Naive thymus-derived CD8-positive, alpha-beta T cell (primary cell): ENCODE results near the gene DUS1L. TPM values are rescaled to one million over a fixed set of nuclear protein-coding genes. Genes with fewer than 3 reads are reported as not detected.

Experiments used
- ATAC-seq, 2 donors: fragments of 150-1000 bp; cut with Tn5 transposase in 1 of 2; sonication (Bioruptor Pico), chemical (Tn5 transposase) in 1 of 2; 1 replicate in 1 of 2; 2 replicates in 1 of 2; pipeline ENCODE4 v1.10.0; 2021; ENCODE audit warnings: mild to moderate bottlenecking in 2 of 2, moderate library complexity in 2 of 2
- POLR2A ChIA-PET: fragments of 350-600 bp; sonication (Branson Sonifier 250); formaldehyde crosslinking; loops from one replicate; lab custom pipeline; 2021; ENCODE audit warnings: antibody characterized with exemption; lab: Charles Lee
- DNase-seq, 10 donors: peaks; one replicate each; pipeline versions ENCODE4 v3.0.0 to v3.0.0-alpha.2; 2020 to 2022
- H3K27ac Mint-ChIP-seq, 10 donors: one replicate each; pipeline ENCODE4 v1.8.0; 2020 to 2022; ENCODE audit warnings: mild to moderate bottlenecking in 10 of 10, mixed read lengths in 10 of 10, moderate library complexity in 4 of 10, inconsistent platforms in 1 of 10
- H3K27me3 Mint-ChIP-seq, 5 donors: one replicate each; pipeline ENCODE4 v1.8.0; 2021 to 2022; ENCODE audit warnings: mixed read lengths in 5 of 5
- H3K36me3 Mint-ChIP-seq, 3 donors: one replicate each; pipeline ENCODE4 v1.8.0; 2020 to 2022; ENCODE audit warnings: mixed read lengths in 3 of 3, mild to moderate bottlenecking in 2 of 3, inconsistent platforms in 1 of 3
- H3K4me1 Mint-ChIP-seq, 4 donors: one replicate each; pipeline ENCODE4 v1.8.0; 2021 to 2022; ENCODE audit warnings: mixed read lengths in 4 of 4
- H3K4me3 Mint-ChIP-seq, 10 donors: one replicate each; pipeline ENCODE4 v1.8.0; 2020 to 2022; ENCODE audit warnings: mild to moderate bottlenecking in 10 of 10, mixed read lengths in 10 of 10, moderate library complexity in 6 of 10, inconsistent platforms in 1 of 10
- H3K9me3 Mint-ChIP-seq, 9 donors: one replicate each; pipeline ENCODE4 v1.8.0; 2020 to 2022; ENCODE audit warnings: mixed read lengths in 9 of 9, mild to moderate bottlenecking in 3 of 9, inconsistent platforms in 1 of 9, moderate library complexity in 1 of 9
- polyA plus RNA-seq, 3 donors: library from polyadenylated mRNA; unstranded; fragments of 300-500 nt; fragmentation: Illumina TruSeq; gene quantifications; one replicate each; pipeline ENCODE4 v1.2.3, GENCODE V29; 2021
- total RNA-seq, 8 experiments: library from RNA in 2 of 8; stranded (reverse) in 2 of 8; gene quantifications; one replicate each; pipeline ENCODE4 v1.2.3 and lab custom pipeline; 2021 to 2026

Gene DUS1L
- total and polyA plus RNA-seq, 5 experiments from 2014 or later, result 68.6 to 167 (median 142) TPM

DNA sequence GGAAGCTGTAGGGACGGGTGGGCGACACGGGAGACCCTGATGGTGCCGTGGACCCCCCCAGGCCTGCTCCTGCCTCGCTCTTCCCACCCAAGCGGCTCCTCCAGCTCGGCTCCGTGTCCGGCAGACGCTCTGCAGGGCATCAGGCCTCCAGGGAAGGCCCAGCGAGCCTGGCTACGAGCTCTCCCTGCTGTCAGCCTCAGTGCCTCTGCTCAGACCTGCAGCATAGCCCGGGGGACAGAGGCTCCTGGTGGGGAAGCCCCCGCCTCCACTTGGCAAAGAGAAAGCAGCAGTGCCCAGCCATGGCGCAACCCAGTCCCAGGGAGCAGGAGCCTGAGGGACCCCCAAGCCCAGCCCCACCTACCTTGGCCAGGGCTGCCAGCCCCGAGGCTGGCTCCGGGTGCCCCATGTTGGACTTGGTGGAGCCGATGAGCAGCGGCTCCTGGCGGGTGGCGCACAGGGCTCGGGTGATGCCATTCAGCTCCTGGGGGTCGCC lies 26.5 kb upstream of the DUS1L start:
- H3K4me3 Mint-ChIP-seq, result no peak overlapping the region
- H3K36me3 Mint-ChIP-seq, result peaks cover 0 to 18% (median 2%) of the 10 kb centered on the region in 3 donors
- H3K27me3 Mint-ChIP-seq, result no peaks in the 10 kb centered on the region
- ATAC-seq, result no peak
- DNase-seq, result no peak
- POLR2A ChIA-PET, result interaction anchor here (0.6 kb wide), 1 partner anchor 196 kb away, joined by 10 read pairs; no protein-coding TSS in a partner anchor
- peak overlapping the region in 1 of 10 donors; percentile 33 for H3K27ac Mint-ChIP-seq
- H3K9me3 Mint-ChIP-seq, result no peaks in the 10 kb centered on the region
- H3K4me1 Mint-ChIP-seq, result peaks cover 0 to 9% (median 4%) of the 10 kb centered on the region in 4 donors

DNA sequence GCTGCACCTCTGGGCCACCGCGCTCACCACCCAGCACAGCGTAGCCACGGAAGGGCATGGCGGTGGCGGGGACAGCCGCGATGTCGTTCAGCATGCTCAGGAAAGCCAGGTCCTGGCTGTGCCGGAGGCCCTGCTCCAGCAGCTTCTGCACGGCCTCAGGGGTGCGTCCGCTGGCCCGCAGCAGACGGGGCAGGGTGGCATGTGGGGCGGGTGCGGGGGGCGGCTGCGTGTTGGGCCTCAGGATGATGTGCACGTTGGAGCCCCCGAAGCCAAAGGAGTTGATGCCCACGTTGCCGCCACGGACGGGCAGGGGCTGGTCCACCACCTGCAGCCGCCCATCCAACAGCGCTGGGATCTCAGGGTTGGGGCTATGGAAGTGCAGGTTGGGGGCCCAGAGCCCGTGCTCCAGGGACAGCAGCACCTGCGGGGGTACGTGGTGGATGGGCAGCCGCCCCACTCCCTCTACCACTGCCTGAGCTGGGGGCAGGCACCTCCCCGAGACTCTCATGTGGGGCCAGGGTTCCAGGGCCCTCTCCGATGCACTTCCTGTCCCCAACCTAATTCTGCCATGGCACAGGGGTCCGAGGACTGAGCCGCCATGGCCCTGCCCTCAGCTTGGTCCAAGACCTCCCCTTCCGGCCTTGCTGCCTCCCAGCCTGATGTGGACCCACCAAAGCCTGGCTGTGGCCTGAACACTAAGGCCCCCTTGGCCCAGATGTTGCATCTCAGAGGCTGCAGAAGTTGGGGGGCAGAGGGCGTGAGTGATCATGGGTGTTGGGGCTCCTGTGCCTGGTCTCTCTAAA lies 25.9 kb upstream of the DUS1L start:
- ATAC-seq (no peak), DNase-seq (peak in 1 of 10 donors; percentile 6)
- H3K4me3 Mint-ChIP-seq, result no peak overlapping the region
- no peaks in the 10 kb centered on the region for H3K27me3 Mint-ChIP-seq
- no peaks in the 10 kb centered on the region for H3K9me3 Mint-ChIP-seq
- peaks cover 0 to 7% (median 2%) of the 10 kb centered on the region in 4 donors for H3K4me1 Mint-ChIP-seq
- H3K36me3 Mint-ChIP-seq, result peaks cover 0 to 21% (median 2%) of the 10 kb centered on the region in 3 donors
- POLR2A ChIA-PET, result interaction anchor here (0.6 kb wide), 1 partner anchor 16 kb away, joined by 4 read pairs; no protein-coding TSS in a partner anchor
- peak overlapping the region in 1 of 10 donors; percentile 44 for H3K27ac Mint-ChIP-seq

DNA sequence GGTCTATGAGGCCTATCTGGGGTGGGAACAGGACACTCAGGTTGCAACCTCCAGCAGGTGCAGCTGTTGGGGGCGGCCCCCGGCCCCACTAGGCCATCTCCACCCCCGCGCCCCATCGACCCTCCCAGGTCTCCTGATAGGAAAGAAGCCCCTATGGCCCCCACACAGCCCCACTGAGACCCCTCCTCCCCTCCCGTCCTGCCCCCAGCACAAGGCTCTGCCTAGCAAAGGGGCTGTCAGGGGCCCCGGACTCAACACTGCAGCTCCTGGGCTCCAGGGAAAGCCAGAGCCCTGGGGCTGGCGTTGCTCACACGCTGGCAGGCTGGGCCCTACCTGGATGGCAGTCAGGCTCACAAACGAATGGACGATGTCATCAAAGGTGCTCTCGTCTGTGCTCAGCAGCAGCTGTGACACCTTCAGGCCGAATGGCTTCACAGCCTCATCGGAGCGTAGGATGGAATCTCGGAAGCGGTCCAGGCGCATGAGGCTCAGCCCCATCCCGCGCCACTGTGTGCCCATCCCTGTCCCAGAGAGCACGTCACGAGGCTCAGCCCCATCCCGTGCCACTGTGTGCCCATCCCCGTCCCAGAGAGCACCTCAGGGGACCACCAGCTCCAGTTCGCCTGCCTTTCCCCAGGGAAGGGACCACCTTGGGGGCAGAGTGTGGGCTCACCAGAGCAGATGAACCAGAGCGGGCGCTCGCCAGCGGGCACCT lies 25.1 kb upstream of the DUS1L start:
- Mint-ChIP-seq H3K27me3 (no peaks in the 10 kb centered on the region), H3K4me3 (no peak overlapping the region), H3K27ac (no peak overlapping the region), H3K4me1 (peaks cover 0 to 1% (median 0%) of the 10 kb centered on the region in 4 donors), H3K9me3 (no peaks in the 10 kb centered on the region), H3K36me3 (peaks cover 0 to 21% (median 0%) of the 10 kb centered on the region in 3 donors)
- peak in 1 of 10 donors; percentile 3 for DNase-seq
- POLR2A ChIA-PET, result interaction anchor here (0.6 to 2.0 kb wide), 2 partner anchors 15 to 16 kb away, joined by 4 read pairs; no protein-coding TSS in a partner anchor
- ATAC-seq, result no peak

DNA sequence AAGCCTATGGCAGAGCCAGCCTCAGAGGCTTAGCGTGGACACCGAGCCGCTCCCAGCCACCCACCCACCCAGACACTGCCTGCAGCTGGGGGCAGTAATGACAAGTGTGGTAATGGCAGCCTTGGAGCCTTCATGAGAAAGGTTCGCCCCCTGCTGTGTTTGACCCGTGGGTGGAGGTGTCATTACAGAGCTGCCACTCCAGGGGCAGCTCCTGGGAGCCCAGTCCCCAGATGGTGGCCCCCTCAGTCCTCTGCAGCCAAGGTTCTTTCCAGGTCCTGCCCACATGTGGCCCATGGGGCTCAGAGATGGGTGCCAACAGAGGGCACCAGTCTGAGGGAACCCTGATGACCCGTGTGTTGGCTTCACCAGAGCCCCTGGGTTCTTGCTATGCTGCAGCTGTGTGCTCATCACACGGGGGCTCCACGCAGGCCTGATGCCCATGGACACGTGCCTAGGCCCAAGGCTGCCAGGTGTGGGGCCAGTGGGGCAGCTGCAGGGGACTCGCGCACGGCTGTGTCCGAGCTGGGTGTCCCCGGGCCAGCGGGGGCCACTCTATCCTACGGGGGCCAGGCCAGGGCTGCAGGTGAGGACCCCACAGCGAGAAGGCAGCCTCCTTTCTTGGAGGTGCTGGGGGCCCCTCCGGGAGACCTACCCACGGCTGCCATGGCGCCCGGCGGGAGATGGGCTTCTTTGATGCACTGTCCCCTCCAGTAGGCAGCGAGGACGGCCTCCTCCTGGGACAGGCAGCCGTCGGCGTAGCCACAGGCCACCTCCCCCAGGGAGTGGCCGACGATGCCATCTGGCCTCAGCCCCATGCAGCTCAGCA lies 24.3 kb upstream of the DUS1L start:
- peak in 2 of 10 donors; percentile 4 to 58 for DNase-seq
- POLR2A ChIA-PET, result interaction anchor here (0.9 to 2.0 kb wide), 2 partner anchors 16 to 24 kb away, joined by 3 to 4 read pairs; partner anchors contain the start of gene DUS1L
- no peak overlapping the region for H3K4me3 Mint-ChIP-seq

DNA sequence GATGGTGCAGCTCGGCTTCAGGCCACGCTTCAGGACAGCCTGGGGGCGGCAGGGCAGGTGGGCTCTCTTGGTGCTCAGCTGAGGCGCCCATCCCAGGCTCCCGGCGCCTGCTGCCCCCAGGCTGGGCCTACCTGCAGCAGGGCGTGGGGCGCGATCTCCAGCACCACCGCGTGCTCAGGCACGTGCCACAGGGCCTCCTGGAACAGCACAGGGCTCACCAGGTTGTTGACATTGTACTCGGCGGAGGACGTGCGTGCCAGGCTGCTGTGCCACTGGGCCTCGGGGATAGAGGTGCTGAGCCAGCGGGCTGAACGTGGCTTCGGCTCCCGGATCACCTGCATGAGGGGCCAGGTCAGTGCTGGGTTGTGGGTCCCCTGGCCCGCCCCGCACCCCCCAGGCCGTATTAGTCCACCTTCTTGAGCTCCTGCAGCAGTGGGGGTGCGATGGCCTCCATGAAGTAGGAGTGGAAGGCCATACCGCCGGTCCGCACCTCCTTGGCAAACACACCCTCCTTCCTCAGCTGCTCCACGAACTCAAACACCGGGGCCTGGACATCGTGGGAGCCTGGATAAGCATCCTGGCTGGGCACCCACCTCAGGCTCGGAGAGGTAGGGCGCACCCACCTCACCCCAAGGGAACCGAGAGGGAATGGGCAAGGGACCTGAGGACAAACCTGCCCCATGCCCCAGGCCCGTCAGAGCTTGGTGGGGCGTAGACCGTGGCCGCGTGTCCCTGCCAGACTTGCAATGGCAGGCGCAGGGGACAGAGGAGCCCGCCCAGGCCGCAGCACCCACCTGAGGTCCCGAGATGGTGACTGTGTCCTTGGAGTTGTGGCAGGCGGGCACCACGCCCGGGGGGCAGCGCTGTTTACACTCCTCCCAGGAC lies 23.5 kb upstream of the DUS1L start:
- Mint-ChIP-seq H3K4me1 (peaks cover 0 to 1% (median 0%) of the 10 kb centered on the region in 4 donors), H3K36me3 (peaks cover 0 to 19% (median 0%) of the 10 kb centered on the region in 3 donors), H3K4me3 (no peak overlapping the region), H3K27ac (peak overlapping the region in 1 of 10 donors; percentile 18), H3K27me3 (no peaks in the 10 kb centered on the region), H3K9me3 (no peaks in the 10 kb centered on the region)
- POLR2A ChIA-PET, result interaction anchor here (0.9 to 2.0 kb wide), 2 partner anchors 17 to 23 kb away, joined by 3 to 4 read pairs; partner anchors contain the start of gene DUS1L
- ATAC-seq, result no peak
- DNase-seq, result peak in 1 of 10 donors; percentile 4

More for the DNA sequence above, 24.3 kb upstream of the DUS1L start:
- Mint-ChIP-seq H3K4me1 (peaks cover 0 to 1% (median 0%) of the 10 kb centered on the region in 4 donors), H3K9me3 (no peaks in the 10 kb centered on the region), H3K36me3 (peaks cover 0 to 19% (median 0%) of the 10 kb centered on the region in 3 donors), H3K27me3 (no peaks in the 10 kb centered on the region), H3K27ac (no peak overlapping the region)
- ATAC-seq, result no peak

DNA sequence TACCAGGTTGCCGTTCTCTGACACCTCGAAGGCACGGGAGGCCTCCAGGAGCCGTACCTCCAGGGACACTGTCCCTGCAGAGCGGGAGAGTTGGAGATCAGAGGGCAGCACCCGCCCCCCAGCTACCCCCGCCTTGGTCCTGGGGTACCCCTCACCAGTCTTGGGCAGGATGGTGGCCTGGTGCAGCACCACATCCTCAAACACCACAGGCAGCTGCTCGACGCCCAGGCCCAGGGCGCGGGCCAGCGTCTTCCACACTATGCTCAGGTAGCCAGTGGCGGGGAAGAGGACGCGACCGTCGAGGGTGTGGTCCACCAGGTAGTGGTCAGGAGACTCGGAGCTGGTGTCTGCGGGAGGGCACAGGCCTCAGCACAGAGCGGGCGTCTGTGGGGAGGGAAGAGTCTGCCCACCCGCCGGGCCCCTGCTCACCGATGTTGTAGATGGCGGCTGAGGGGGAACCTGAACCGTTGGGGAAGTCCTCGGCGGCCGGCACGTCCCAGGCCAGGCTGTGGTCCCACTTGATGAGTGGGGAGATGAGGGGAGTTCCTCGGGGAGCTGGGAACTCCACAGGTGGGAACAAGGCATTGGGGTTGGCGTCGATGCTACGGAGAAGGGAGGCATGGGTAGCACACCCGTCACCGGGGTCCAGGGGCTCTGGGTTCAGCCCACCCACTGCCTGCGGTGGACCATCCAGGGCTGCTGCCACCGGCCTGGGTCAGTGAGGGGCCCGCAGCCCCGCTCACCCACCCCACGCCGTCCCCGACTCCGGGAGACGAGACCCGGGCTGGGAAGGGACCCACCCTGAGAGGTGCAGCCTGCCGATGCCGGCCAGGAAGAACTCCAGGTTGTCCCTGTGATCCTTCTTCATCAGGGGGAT lies 22.6 kb upstream of the DUS1L start:
- ATAC-seq, result no peak
- Mint-ChIP-seq H3K4me1 (peaks cover 0 to under 1% (median 0%) of the 10 kb centered on the region in 4 donors), H3K36me3 (peaks cover 0 to 21% (median 0%) of the 10 kb centered on the region in 3 donors), H3K9me3 (no peaks in the 10 kb centered on the region), H3K4me3 (peak overlapping the region in 1 of 10 donors; percentile 67), H3K27me3 (no peaks in the 10 kb centered on the region), H3K27ac (peak overlapping the region in 2 of 10 donors; percentile 7 to 29)
- DNase-seq, result peak in 1 of 10 donors; percentile 7
- POLR2A ChIA-PET, result no interaction called here

DNA sequence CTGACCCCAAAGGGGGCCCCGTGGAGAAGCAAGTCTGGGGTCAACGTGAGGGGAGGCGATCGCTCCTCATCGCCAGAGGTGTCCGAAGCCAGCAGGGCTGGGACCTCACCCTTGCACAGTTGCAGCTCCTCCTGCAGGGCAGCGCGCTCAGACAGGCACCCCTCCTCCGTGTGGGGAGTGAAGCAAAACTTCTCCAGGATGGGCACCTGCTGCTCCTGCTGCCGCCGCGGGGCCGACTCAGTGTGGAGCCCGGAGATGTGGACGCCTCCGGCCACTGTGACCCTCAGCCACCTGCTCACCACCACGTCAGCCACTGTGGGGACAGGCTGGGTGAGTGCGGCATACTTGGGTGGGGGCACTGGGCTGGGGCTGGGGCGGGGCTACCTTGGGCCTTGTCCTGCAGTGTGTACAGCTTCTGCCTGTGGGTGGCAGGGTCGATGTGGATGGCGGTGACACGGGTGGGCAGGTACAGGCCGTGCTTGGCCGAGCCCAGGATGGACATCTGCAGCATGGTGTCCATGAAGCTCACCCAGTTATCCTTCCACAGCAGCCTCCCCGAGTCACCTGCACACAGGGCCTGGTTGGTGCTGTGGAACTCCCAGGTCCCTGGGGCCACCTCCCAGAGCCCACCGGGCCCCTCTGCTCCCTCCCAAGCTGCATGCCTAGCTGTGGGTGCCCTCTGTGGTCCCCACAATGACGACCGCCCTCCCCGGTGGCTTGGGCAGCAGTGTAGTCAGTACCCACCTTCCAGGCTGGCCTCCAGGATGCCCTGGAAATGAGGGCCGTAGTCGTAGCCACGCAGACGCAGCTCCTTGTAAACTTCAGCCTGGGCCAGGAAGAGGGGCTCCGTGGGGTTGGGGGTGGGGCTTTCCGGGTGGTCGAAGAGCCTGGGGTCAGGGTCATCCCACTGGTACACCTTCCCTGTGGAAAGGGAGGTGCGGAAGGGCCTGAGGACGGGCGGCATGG lies 21.6 kb upstream of the DUS1L start:
- no peaks in the 10 kb centered on the region for H3K4me1 Mint-ChIP-seq
- no peak for ATAC-seq

DNA sequence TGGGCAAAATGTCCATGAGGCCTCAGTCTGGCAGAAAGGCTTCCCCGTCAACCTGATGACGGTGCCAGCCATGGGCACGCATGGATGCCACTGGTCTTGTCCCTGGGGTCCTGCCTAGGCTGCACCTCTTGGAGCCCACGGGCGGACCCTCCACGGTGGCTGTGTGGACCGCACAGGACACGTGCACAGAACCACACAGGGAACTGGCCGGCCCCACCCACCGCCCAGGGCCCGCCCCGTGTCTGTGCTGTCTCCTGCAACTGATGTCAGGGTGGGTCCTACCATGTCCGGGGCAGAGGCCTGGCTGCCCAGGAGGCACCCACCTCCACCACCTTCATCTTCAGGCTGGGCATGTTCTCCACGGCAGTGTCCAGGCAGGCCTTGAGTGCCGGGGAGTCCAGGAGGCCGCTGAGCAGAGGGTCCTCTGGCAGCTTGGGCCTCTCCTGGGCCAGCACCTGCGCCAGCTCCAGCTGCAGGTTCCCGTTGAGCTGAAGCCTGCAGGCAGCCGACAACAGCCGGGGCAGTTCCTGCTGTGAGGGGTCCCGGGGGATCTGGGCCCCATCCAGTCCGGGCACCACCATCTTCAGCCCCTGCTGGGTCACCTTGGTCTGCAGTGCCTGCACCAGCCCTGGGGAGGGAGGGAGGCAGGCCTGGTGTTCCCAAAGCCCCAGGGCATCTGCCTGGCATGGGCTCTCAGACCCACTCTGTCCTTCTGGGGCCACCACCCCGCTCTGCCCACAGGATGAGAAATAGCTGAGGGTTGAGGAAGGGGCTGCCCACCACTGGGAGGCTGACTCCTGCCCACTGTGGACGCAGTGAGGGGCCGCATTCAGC lies 20.5 kb upstream of the DUS1L start:
- H3K4me1 Mint-ChIP-seq, result no peaks in the 10 kb centered on the region
- POLR2A ChIA-PET, result interaction anchor here (0.6 kb wide), 1 partner anchor 19 kb away, joined by 3 read pairs; no protein-coding TSS in a partner anchor
- no peak overlapping the region for H3K27ac Mint-ChIP-seq
- DNase-seq (peak in 1 of 10 donors; percentile 49), ATAC-seq (no peak)
- no peaks in the 10 kb centered on the region for H3K9me3 Mint-ChIP-seq
- no peak overlapping the region for H3K4me3 Mint-ChIP-seq
- peaks cover 0 to 25% (median 0%) of the 10 kb centered on the region in 3 donors for H3K36me3 Mint-ChIP-seq
- H3K27me3 Mint-ChIP-seq, result no peaks in the 10 kb centered on the region

More for the DNA sequence above, 21.6 kb upstream of the DUS1L start:
- H3K27ac Mint-ChIP-seq, result no peak overlapping the region
- H3K9me3 Mint-ChIP-seq, result no peaks in the 10 kb centered on the region
- POLR2A ChIA-PET, result no interaction called here
- H3K27me3 Mint-ChIP-seq, result no peaks in the 10 kb centered on the region
- H3K4me3 Mint-ChIP-seq, result no peak overlapping the region
- H3K36me3 Mint-ChIP-seq, result peaks cover 0 to 22% (median 0%) of the 10 kb centered on the region in 3 donors
- DNase-seq, result peak in 2 of 10 donors; percentile 6 to 40
